Measurements from ENCODE around the gene GRIP1.
"Not testable (repeated sequence)": the region's sequence is repeated elsewhere in the genome, so short reads cannot be mapped to it uniquely, and the experiment has no call there.

GRIP1 gene

GRCh38 chr12:66516561-66516960 is 162.3 kb downstream of the GRIP1 start:
- DNase-seq (ENCODE audit: low read depth) = no peak

GRCh38 chr12:66516133-66516532 is 162.7 kb downstream of the GRIP1 start:
- no peak for DNase-seq (ENCODE audit: low read depth)

GRCh38 chr12:66514581-66514980 is 164.3 kb downstream of the GRIP1 start:
- no peak for DNase-seq (ENCODE audit: low read depth)

- DNase-seq (ENCODE audit: low read depth) = no peak
Observed at GRCh38 chr12:66508025-66508424, 170.9 kb downstream of the GRIP1 start.

- DNase-seq (ENCODE audit: low read depth) = no peak
Observed at GRCh38 chr12:66503746-66504145, 175.1 kb downstream of the GRIP1 start.

GRCh38 chr12:66502911-66503310 is 176.0 kb downstream of the GRIP1 start:
- DNase-seq (ENCODE audit: low read depth) = no peak

GRCh38 chr12:66500841-66501240 is 178.0 kb downstream of the GRIP1 start:
- no peak for DNase-seq (ENCODE audit: low read depth)

GRCh38 chr12:66500091-66500490 is 178.8 kb downstream of the GRIP1 start:
- no peak for DNase-seq (ENCODE audit: low read depth)

- no peak for DNase-seq (ENCODE audit: low read depth)
Observed at GRCh38 chr12:66499000-66499399, 179.9 kb downstream of the GRIP1 start.

GRCh38 chr12:66498059-66498458 is 180.8 kb downstream of the GRIP1 start:
- DNase-seq (ENCODE audit: low read depth) = not testable (repeated sequence)

- no peak for DNase-seq (ENCODE audit: low read depth)
Observed at GRCh38 chr12:66497008-66497897, 181.6 kb downstream of the GRIP1 start.

GRCh38 chr12:66496595-66496994 is 182.3 kb downstream of the GRIP1 start:
- DNase-seq (ENCODE audit: low read depth) = no peak

- DNase-seq (ENCODE audit: low read depth) = no peak
Observed at GRCh38 chr12:66495709-66496108, 183.2 kb downstream of the GRIP1 start.

GRCh38 chr12:66493819-66494218 is 185.1 kb downstream of the GRIP1 start:
- no peak for DNase-seq (ENCODE audit: low read depth)

- no peak for DNase-seq (ENCODE audit: low read depth)
Observed at GRCh38 chr12:66491853-66492252, 187.0 kb downstream of the GRIP1 start.

GRCh38 chr12:66482351-66483203 is 196.3 kb downstream of the GRIP1 start:
- no peak for DNase-seq (ENCODE audit: low read depth)

GRCh38 chr12:66467932-66468331 is 210.9 kb downstream of the GRIP1 start:
- DNase-seq (ENCODE audit: low read depth) = no peak

- DNase-seq (ENCODE audit: low read depth) = no peak
Observed at GRCh38 chr12:66461331-66461730, 217.5 kb downstream of the GRIP1 start.

- DNase-seq (ENCODE audit: low read depth) = no peak
Observed at GRCh38 chr12:66459944-66460482, 218.9 kb downstream of the GRIP1 start.

GRCh38 chr12:66456612-66457011 is 222.3 kb downstream of the GRIP1 start:
- DNase-seq (ENCODE audit: low read depth) = no peak

GRCh38 chr12:66453844-66454243 is 225.0 kb downstream of the GRIP1 start:
- no peak for DNase-seq (ENCODE audit: low read depth)

- no peak for DNase-seq (ENCODE audit: low read depth)
Observed at GRCh38 chr12:66453120-66453519, 225.8 kb downstream of the GRIP1 start.

- no peak for DNase-seq (ENCODE audit: low read depth)
Observed at GRCh38 chr12:66449531-66449930, 229.3 kb downstream of the GRIP1 start.

All from fibroblast of gingiva (primary cell).